DMS114 treated with DMSO at 0.1 percent for 48 hours (cell line): ENCODE results near the gene AP3B1.

Experiments used
- DNase-seq: peaks from one replicate; lab custom pipeline; 2025; ENCODE audit not compliant: unreplicated experiment; lab: John Stamatoyannopoulos, UW

The AP3B1 gene

DNA sequence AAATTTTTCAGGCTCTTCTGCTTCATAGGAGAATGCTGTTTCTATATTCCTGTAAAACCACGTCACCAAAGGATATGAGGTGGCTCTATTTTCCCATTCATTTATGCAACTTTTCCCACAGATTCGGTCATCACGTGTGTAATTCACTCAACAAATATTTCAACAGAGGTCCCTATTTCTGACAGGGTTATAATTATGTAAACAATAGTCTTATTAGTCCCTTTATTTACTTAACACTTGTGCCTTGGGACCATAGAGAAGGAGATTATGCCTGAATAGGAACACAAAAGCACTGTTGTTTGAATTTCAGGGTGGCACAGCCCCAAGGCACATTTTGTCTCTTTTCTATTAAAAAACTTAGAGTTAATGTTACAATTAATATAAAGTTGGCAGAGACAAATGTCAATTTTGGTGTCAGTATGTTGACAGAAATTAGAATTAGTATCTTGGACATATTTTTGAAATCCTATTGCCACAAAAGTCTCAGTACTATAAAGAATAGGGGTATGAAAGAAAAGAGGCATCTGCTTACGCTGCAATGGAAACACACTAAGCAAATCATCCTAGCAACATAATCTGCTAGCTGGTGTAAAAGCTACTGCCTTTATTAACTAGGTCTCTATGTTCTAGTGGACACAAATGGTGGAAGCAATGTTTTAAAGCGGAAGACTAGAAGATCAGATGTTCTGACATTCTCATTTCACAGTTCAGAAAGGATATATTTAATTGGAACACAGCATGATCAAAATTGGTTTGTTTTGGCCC lies 289.3 kb downstream of the AP3B1 start:
- DNase-seq = no peak

DNA sequence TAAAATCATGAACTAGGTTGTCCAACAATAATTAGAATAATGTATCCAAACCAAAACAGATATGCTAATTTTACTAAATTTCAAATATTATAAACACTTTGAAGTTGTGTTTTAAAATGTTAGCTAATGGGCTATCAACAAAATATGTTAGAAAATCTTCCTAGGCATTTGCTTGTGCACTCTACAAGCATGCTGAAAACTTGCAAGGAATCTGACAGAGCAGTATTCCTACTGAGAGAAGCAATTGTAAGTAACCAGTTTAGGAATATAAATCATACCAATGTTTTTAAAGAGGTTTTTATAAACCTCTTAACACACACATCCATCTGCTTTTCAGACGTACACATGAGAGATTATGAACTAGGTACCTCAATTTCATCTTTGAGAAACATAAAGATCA lies 289.9 kb downstream of the AP3B1 start:
- DNase-seq = no peak

DNA sequence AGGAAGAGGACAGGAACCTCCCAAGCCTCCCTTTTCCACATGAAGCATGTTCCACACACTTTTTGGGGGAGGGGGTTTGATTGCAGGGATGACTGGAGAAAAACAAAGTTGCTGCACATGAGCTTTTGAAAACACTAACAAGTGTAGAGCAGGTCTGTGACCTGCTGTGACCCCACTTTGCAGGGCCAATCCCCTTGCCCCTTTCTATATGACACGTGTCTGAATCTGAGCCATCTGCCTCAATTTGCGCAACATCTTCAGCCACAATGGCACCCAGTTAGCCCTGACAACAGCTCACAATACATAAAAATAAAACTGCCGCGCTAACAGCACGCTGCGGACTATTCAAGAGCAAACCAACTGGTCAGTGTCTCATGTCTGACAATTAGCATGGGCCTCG lies 290.6 kb downstream of the AP3B1 start:
- DNase-seq = no peak

DNA sequence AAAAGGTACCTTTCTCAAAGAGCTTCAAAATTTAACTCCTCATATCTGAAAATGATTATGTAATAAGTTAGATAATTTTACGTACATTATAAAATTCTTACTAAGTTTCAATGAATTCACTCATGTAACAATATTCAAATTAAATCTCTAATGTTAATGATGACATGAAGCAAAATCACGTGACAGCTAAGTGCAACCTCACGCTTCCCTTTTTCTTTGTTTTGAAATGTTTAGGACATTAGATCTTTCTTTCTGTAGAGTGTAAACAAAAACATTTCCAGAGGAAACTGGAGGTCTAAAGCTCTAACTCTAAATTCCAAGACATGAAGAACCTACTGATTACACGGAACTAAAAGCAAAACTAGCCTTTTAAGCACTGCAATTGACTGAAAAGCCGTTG lies 291.0 kb downstream of the AP3B1 start:
- DNase-seq = no peak

- DNase-seq = no peak
These were observed 291.8 kb downstream of the AP3B1 start for GRCh38 chr5:78002690-78003089.

DNA sequence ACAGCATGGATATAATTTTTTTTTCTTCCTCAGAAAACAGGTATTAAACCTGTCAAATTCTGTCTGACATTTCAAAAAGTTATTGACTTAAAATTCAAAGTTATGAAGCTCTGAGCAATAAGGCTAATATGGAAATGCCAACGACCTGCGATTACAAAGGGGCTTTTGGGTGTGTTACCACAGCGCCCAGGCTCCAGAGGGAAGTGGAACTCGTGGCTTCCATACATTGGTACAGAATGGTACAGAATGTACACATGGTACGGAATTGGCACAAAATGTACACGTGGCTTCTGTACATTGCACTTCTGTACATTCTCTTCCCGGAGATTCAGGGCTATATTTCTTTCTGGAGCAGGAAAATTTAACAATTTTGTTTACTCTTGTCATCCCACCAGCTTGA lies 293.3 kb downstream of the AP3B1 start:
- no peak for DNase-seq

GRCh38 chr5:78000191-78000590 lies 294.3 kb downstream of the AP3B1 start:
- DNase-seq = no peak

DNA sequence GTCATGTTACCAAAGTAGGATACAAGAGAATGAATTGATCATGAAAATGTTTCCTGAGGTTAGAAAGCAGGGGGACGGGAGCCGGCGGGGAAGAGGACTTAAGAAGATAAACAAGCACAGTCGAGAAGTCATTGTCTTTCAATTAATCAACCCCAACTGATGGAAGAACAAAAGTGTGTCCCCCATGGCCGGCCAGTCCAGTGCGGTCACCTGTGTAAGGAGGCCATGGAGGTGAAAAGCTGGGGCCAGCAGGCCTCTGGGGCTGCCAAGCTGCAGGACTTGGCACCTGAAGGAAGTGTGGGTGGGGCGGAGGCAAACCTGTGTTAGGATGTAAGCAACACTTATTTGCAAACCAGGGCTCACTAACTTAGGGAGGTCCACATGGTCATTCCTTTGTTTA lies 295.1 kb downstream of the AP3B1 start:
- DNase-seq = no peak

GRCh38 chr5:77996943-77997342 lies 297.6 kb downstream of the AP3B1 start:
- no peak for DNase-seq

DNA sequence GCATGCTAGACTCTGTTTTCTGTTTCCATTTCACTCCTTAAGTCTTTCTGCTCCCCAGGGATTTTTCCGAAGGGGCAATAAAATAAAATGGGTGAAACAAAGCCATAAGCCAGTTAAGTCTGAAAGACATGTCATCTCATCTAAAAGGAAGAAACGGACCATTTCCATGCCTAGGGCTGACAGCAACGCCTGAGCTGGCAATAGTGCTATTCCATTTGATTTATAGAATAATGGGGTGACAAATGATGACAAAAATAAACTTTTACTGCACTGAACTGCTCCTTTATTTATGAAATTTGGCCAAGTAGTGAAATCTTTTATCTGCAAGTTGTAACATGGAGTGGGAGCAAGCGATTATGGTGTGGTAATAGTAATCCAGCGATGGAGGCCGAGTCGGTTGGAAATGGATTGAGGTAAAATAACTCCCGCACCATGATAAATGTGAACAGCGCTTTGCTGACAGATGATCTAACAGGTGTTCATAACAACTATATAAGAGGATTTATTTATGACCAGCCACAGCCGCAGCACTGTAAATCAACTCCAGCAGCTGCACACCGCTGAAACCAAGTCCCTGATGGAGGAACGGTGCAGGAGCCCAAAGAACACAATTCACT lies 298.6 kb downstream of the AP3B1 start:
- DNase-seq = no peak

DNA sequence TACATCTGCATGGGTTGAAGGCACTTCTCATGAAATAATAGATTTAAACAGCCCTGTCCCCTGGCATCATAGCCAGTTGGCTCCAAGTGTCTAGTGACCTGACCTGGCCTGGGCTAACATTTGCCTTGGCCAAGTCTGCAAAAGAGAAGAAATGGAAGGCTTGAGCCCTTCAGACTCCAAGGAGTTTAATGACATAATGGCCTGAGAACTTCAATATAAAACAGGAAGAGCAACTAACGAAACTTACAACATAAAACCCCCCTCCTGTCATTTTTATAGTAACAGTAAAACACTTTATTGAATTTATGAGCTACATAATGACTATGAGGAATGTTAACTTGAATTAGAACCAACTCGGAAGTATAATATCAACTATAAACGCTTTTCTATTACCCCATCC lies 299.6 kb downstream of the AP3B1 start:
- no peak for DNase-seq

DNA sequence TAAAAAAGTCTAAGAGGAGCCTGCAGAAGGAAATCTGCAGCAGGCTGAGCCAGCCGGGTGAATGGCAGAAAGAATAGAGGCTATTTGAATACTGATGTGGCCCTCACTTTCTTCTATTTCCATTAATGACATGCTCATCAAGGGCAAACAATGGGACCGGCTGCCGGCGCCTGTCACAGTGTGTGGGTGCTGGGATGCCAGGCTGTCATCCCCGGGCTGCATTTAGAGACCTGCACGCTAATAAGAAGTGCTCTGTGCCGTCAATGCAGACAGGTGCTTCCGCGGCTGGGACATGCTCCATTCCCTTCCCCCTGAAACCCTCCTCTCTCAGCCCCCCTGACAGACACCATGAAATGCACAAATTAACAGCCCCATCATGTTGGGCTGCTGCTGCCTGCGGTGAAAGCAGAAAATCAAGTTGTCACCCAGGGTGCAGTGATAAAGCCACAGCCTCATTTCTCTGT lies 300.6 kb downstream of the AP3B1 start:
- no peak for DNase-seq

DNA sequence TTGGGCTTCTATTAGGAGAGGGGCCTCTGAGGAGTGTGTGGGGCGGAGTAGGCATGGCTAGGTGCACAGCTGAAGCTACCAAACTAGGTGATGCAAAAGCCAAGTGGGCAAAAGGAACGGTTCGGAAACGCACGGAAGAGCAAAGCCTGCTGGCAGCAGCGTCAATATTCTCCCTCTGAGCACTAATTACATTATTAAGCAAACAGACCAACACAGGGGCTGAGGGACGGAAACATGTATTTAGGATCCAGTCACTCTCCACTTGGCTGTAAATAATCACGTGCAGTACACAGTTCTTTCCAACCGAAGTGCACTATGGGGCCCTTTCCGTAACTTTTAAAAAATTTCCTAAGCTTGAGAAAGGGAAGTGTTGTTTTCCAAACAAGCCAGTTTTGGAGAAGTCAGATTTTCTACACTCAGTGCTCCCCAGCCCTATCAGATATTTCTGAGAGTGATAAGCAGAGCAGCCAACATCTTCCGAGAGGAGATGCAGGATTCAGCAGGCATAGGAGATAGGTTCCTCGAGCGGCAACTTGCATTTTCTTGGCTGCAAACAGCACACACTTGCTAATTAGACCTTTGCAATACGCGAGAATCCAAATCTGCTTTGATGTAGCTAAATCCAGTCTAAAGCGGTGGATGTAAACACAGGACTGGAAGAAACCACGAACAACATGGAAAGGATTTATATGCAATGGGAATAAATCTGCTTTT lies 301.2 kb downstream of the AP3B1 start:
- no peak for DNase-seq

- DNase-seq = no peak
These were observed 303.4 kb downstream of the AP3B1 start for GRCh38 chr5:77991084-77991483.

- no peak for DNase-seq
These were observed 304.5 kb downstream of the AP3B1 start for GRCh38 chr5:77990020-77990419.

DNA sequence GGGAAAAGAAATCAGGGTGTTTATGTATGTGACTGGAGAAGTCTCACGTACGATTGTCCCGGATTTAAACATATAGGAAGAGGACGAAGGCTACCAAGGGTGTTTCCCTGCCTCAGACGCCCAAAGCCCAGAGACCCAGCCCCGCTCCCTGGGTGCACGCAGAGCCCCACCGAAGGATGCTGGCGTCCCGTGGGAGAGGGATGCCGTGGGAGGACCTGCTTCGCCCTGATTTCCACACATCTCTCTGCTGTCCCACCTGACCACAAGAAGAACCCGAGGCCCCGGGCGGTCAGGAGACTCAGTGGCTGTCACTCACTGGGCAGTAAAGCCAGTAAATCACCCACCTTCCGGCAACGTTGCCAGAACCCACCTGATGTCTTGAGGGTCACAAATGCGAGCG lies 306.5 kb downstream of the AP3B1 start:
- no peak for DNase-seq

DNA sequence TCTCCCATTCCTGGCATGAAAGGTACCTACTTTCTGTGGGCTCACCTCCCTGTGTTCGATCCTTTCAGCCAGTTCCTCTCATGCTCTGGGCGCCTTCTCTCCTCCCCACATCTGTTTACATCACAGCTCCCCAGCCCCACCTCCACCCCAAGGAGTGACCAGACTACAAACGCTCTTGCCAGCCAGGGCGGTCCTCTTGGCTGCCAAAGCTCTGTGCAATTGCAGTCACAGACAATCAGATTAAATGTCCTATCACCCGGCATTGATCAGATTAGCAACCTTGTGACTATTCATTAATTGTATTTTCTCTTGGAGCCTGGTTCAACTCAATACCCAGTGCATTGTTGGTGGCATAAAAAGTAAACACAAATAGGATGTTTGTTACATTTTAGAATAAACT lies 307.2 kb downstream of the AP3B1 start:
- no peak for DNase-seq

- no peak for DNase-seq
These were observed 308.2 kb downstream of the AP3B1 start for GRCh38 chr5:77986261-77986660.

- no peak for DNase-seq
These were observed 309.3 kb downstream of the AP3B1 start for GRCh38 chr5:77985247-77985646.

GRCh38 chr5:77984587-77984986 lies 309.9 kb downstream of the AP3B1 start:
- no peak for DNase-seq

- no peak for DNase-seq
These were observed 310.9 kb downstream of the AP3B1 start for GRCh38 chr5:77983482-77984199.

DNA sequence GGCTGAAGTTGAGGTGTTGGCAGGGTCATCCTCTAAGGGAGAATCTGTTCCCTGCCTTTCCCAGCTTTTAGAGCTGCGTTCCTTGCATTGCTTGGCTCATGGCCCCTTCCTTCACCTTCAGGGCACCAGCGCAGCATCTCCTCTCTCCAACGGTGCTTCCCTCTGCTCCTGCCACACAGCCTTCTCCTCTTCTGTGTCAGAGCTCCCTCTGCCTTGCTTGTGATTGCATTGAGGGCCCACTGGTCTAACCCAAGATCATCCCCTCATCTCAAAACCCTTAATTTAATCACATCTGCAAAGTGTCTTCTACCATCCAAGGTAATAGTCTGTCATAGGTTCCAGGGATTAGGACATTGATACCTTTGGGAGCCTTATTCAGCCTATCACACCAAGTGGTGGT lies 312.7 kb downstream of the AP3B1 start:
- no peak for DNase-seq
